ENCODE data around the gene ST7L.
"Not testable (repeated sequence)": the region's sequence is repeated elsewhere in the genome, so short reads cannot be mapped to it uniquely, and the experiment has no call there.

ST7L gene

GRCh38 chr1:112618721-112619517, at the start of gene ST7L:
Gene ST7L, minus strand, starts transcription at chr1:112619141. Its CDS starts 28 bp downstream, at chr1:112619113.
- peak; percentile 76 for DNase-seq

GRCh38 chr1:112666946-112667345, 48.0 kb upstream of the ST7L start:
- DNase-seq, result no peak

GRCh38 chr1:112665857-112666256, 46.9 kb upstream of the ST7L start:
- DNase-seq, result no peak

- DNase-seq, result peak; percentile 15
Observed at GRCh38 chr1:112651205-112651604, 32.3 kb upstream of the ST7L start.

GRCh38 chr1:112646225-112646624, 27.3 kb upstream of the ST7L start:
- no peak for DNase-seq

GRCh38 chr1:112643080-112643479, 24.1 kb upstream of the ST7L start:
- DNase-seq, result no peak

GRCh38 chr1:112640437-112640836, 21.5 kb upstream of the ST7L start:
- not testable (repeated sequence) for DNase-seq

GRCh38 chr1:112638110-112638428, 19.1 kb upstream of the ST7L start:
- DNase-seq, result no peak

- DNase-seq, result no peak
Observed at GRCh38 chr1:112637254-112638109, 18.5 kb upstream of the ST7L start.

- no peak for DNase-seq
Observed at GRCh38 chr1:112636597-112637253, 17.8 kb upstream of the ST7L start.

GRCh38 chr1:112636056-112636455, 17.1 kb upstream of the ST7L start:
- DNase-seq, result no peak

GRCh38 chr1:112634367-112634766, 15.4 kb upstream of the ST7L start:
- DNase-seq, result no peak

GRCh38 chr1:112633628-112634027, 14.7 kb upstream of the ST7L start:
- DNase-seq, result no peak

- DNase-seq, result no peak
Observed at GRCh38 chr1:112629256-112629655, 10.3 kb upstream of the ST7L start.

GRCh38 chr1:112628516-112628915, 9.6 kb upstream of the ST7L start:
- DNase-seq, result no peak

- DNase-seq, result no peak
Observed at GRCh38 chr1:112626887-112627286, 7.9 kb upstream of the ST7L start.

- DNase-seq, result no peak
Observed at GRCh38 chr1:112626193-112626592, 7.3 kb upstream of the ST7L start.

GRCh38 chr1:112625696-112626095, 6.8 kb upstream of the ST7L start:
- no peak for DNase-seq

GRCh38 chr1:112624493-112624892, 5.6 kb upstream of the ST7L start:
- not testable (repeated sequence) for DNase-seq

GRCh38 chr1:112620377-112620695, 1.4 kb upstream of the ST7L start:
- DNase-seq, result no peak

- DNase-seq, result peak; percentile 94
Observed at GRCh38 chr1:112619518-112620376, 806 bp upstream of the ST7L start, which contains the start of gene CAPZA1. Gene CAPZA1, plus strand, starts transcription at chr1:112619832. Its CDS starts 13 bp downstream, at chr1:112619845.

- peak; percentile 24 for DNase-seq
Observed at GRCh38 chr1:112618114-112618720, 724 bp downstream of the ST7L start.

Data from fibroblast of skin of right biceps (primary cell).